ENCODE measurements around the gene SLC1A1.

GRCh38 chr9:4618700-4619099, 128.4 kb downstream of the SLC1A1 start:
- TF ChIP-seq, protein P1, sequence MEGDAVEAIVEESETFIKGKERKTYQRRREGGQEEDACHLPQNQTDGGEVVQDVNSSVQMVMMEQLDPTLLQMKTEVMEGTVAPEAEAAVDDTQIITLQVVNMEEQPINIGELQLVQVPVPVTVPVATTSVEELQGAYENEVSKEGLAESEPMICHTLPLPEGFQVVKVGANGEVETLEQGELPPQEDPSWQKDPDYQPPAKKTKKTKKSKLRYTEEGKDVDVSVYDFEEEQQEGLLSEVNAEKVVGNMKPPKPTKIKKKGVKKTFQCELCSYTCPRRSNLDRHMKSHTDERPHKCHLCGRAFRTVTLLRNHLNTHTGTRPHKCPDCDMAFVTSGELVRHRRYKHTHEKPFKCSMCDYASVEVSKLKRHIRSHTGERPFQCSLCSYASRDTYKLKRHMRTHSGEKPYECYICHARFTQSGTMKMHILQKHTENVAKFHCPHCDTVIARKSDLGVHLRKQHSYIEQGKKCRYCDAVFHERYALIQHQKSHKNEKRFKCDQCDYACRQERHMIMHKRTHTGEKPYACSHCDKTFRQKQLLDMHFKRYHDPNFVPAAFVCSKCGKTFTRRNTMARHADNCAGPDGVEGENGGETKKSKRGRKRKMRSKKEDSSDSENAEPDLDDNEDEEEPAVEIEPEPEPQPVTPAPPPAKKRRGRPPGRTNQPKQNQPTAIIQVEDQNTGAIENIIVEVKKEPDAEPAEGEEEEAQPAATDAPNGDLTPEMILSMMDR (IDR thresholded peaks at IDR 0.05), result no peak
- no peak for TF ChIP-seq POLR2A (IDR thresholded peaks at IDR 0.05)

Data from esophagus squamous epithelium (tissue), 4 donors.